Endodermal cell (in vitro differentiated cells): Measurements from ENCODE around the gene ATXN1. TPM values are rescaled to one million over a fixed set of nuclear protein-coding genes. Genes with fewer than 3 reads are reported as not detected.

ENCODE experiments used
- DNase-seq: peaks from one replicate; pipeline ENCODE4 v3.0.0-alpha.2; 2017
- H3K27ac ChIP-seq: 2 replicates; pipeline ENCODE4 v1.5.1; 2013; ENCODE audit warnings: mild to moderate bottlenecking, low read depth, low read length, moderate library complexity
- H3K27me3 ChIP-seq: 2 replicates; pipeline ENCODE4 v1.6.1; 2013; ENCODE audit warnings: mild to moderate bottlenecking, low read length, moderate library complexity; ENCODE audit not compliant: insufficient read depth, control insufficient read depth, poor library complexity, severe bottlenecking
- H3K36me3 ChIP-seq: 2 replicates; pipeline ENCODE4 v1.7.0; 2013; ENCODE audit warnings: mild to moderate bottlenecking, low read length, moderate library complexity; ENCODE audit not compliant: control insufficient read depth, insufficient read depth
- H3K4me1 ChIP-seq: one replicate; pipeline ENCODE4 v1.7.0; 2013; ENCODE audit warnings: low read length; ENCODE audit not compliant: control insufficient read depth, insufficient read depth
- H3K4me3 ChIP-seq: 2 replicates; pipeline ENCODE4 v1.5.1; 2013; ENCODE audit warnings: mild to moderate bottlenecking, low read length, moderate library complexity
- H3K9ac ChIP-seq: 2 replicates; pipeline ENCODE4 v1.6.1; 2013; ENCODE audit warnings: mild to moderate bottlenecking, low read length, moderate library complexity; ENCODE audit not compliant: poor library complexity, severe bottlenecking; ENCODE audit errors: extremely low read depth
- H3K9me3 ChIP-seq: 2 replicates; pipeline ENCODE4 v1.6.1; 2013; ENCODE audit warnings: mild to moderate bottlenecking, low read length, moderate library complexity; ENCODE audit not compliant: control insufficient read depth
- H3K27ac Mint-ChIP-seq: 2 replicates; pipeline ENCODE4 v1.8.0; 2020; ENCODE audit warnings: mixed read lengths
- H3K27me3 Mint-ChIP-seq: 2 replicates; pipeline ENCODE4 v1.8.0; 2021; ENCODE audit warnings: mild to moderate bottlenecking, mixed read lengths; ENCODE audit not compliant: insufficient read depth
- H3K36me3 Mint-ChIP-seq: 2 replicates; pipeline ENCODE4 v1.8.0; 2020; ENCODE audit warnings: low read depth, mixed read lengths
- H3K4me1 Mint-ChIP-seq: 2 replicates; pipeline ENCODE4 v1.8.0; 2020; ENCODE audit warnings: mixed read lengths
- H3K4me3 Mint-ChIP-seq: 2 replicates; pipeline ENCODE4 v1.8.0; 2020; ENCODE audit warnings: mild to moderate bottlenecking, moderate library complexity, mixed read lengths
- H3K9me3 Mint-ChIP-seq: 2 replicates; pipeline ENCODE4 v1.8.0; 2020; ENCODE audit warnings: mild to moderate bottlenecking, mixed read lengths
- WGBS, 2 experiments: methylation state at CpG; one replicate each; pipeline versions ENCODE4 v1.1.5 to v1.1.7; 2013; ENCODE audit warnings: missing lambda C conversion rate in 2 of 2, mixed read lengths in 1 of 2; ENCODE audit not compliant: insufficient coverage in 1 of 2, insufficient read length in 1 of 2; 5-methylcytosine and 5-hydroxymethylcytosine counted together
- total RNA-seq, 2 donors: library from RNA; stranded (reverse); fragmentation: NEBNext Ultra II Directional in 1 of 2; extraction: Animal tissue kit (Norgen Biotek cat#: 25700) in 1 of 2; gene quantifications; 2 replicates in 1 of 2; 3 replicates in 1 of 2; pipeline ENCODE4 v1.2.1, GENCODE V29; 2021
- TF ChIP-seq, protein P1 (sequence below): fragments of 200-600 bp; sonication (generic); conservative IDR thresholded peaks from 2 replicates; pipeline ENCODE4 v1.5.0; 2021; ENCODE audit warnings: antibody characterized with exemption, mild to moderate bottlenecking

ATXN1 gene
- total RNA-seq, 2 donors from 2014 or later = 10.4 to 15.9 TPM

DNA sequence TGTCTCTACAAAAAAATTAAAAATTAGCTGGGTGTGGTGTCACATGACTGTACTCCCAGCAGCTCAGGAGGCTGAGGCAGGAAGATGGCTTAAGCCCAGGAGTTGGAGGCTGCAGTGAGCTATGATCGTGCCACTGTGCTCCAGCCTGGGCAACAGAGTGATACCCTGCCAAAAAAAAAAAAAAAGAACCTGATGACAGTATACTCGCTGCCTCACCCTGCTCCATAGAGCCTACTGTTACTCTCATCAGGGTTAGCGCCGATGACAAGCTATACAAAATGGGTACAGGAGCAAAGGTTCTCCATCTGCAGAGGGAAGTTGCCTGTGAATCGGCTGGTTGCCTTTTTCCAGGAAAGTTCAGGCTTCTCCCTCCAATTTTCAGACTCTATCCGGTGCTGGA, 469.5 kb downstream of the ATXN1 start:
- Histone ChIP-seq H3K9ac (no peak overlapping the region), H3K27me3 (no peaks in the 10 kb centered on the region), H3K36me3 (peaks cover 29% of the 10 kb centered on the region), H3K4me3 (no peak overlapping the region), H3K27ac (no peak overlapping the region), H3K4me1 (no peaks in the 10 kb centered on the region), H3K9me3 (peaks cover 20% of the 10 kb centered on the region)
- Mint-ChIP-seq H3K36me3 (no peaks in the 10 kb centered on the region), H3K27me3 (no peaks in the 10 kb centered on the region), H3K4me1 (no peaks in the 10 kb centered on the region), H3K27ac (no peak overlapping the region), H3K4me3 (no peak overlapping the region), H3K9me3 (peaks cover 7% of the 10 kb centered on the region)
- DNase-seq = no peak
- WGBS, 2 experiments = 91 to 100% methylated on average over 4 to 6 of the region's 6 CpGs
- TF ChIP-seq, protein P1, sequence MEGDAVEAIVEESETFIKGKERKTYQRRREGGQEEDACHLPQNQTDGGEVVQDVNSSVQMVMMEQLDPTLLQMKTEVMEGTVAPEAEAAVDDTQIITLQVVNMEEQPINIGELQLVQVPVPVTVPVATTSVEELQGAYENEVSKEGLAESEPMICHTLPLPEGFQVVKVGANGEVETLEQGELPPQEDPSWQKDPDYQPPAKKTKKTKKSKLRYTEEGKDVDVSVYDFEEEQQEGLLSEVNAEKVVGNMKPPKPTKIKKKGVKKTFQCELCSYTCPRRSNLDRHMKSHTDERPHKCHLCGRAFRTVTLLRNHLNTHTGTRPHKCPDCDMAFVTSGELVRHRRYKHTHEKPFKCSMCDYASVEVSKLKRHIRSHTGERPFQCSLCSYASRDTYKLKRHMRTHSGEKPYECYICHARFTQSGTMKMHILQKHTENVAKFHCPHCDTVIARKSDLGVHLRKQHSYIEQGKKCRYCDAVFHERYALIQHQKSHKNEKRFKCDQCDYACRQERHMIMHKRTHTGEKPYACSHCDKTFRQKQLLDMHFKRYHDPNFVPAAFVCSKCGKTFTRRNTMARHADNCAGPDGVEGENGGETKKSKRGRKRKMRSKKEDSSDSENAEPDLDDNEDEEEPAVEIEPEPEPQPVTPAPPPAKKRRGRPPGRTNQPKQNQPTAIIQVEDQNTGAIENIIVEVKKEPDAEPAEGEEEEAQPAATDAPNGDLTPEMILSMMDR = no peak

DNA sequence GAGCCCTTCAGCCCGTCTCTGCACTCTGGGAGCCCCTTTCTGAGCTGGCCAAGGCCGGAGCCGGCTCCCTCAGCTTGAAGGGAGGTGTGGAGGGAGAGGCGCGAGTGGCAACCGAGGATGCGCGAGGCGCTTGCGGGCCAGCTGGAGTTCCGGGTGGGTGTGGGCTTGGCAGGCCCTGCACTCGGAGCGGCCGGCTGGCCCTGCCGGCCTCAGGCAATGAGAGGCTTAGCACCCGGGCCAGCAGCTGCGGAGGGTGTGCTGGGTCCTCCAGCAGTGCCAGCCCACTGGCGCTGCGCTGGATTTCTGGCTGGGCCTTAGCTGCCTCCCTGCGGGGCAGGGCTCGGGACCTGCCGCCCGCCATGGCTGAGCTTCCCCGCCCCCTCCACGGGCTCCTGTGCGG, 473.1 kb downstream of the ATXN1 start:
- H3K9ac ChIP-seq = no peak overlapping the region
- H3K36me3 Mint-ChIP-seq = peaks cover 2% of the 10 kb centered on the region
- H3K36me3 ChIP-seq = peaks cover 20% of the 10 kb centered on the region
- H3K9me3 ChIP-seq = peaks cover 20% of the 10 kb centered on the region
- no peak for DNase-seq
- no peak overlapping the region for H3K27ac ChIP-seq
- H3K4me1 Mint-ChIP-seq = peaks cover 6% of the 10 kb centered on the region
- no peaks in the 10 kb centered on the region for H3K4me1 ChIP-seq
- peaks cover 7% of the 10 kb centered on the region for H3K9me3 Mint-ChIP-seq
- TF ChIP-seq, protein P1 = no peak
- WGBS, 2 experiments = 94 to 100% methylated on average over 5 to 26 of the region's 26 CpGs
- peaks cover 5% of the 10 kb centered on the region for H3K27me3 Mint-ChIP-seq
- H3K4me3 Mint-ChIP-seq = no peak overlapping the region
- H3K27me3 ChIP-seq = no peaks in the 10 kb centered on the region
- no peak overlapping the region for H3K4me3 ChIP-seq
- H3K27ac Mint-ChIP-seq = no peak overlapping the region

DNA sequence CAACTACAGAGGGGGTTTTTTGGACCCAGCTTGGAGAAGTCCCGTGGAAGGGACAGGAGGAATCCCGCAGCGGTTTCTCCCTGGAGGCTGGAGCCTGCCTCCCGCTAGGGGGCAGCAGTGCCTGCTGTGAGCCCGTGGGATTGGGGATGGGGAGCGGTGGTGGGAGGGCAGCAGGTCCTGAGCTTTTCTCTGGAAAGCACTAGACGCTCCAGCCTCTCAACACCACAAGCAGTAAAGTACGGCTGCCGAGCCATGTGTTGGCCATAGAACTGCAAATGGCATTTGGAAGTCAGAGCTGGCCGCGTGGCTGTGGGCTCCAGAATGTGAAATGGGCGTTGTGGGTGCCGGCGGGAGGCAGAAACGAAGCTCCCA, 475.1 kb downstream of the ATXN1 start:
- WGBS, 2 experiments = 63 to 69% methylated on average over 10 to 15 of the region's 15 CpGs
- H3K27ac ChIP-seq = no peak overlapping the region
- H3K27me3 ChIP-seq = no peaks in the 10 kb centered on the region
- H3K9ac ChIP-seq = no peak overlapping the region
- peak; percentile 94 for DNase-seq
- H3K27ac Mint-ChIP-seq = peak overlapping the region; percentile 52
- H3K36me3 Mint-ChIP-seq = peaks cover 2% of the 10 kb centered on the region
- H3K9me3 ChIP-seq = peaks cover 20% of the 10 kb centered on the region
- H3K4me3 Mint-ChIP-seq = no peak overlapping the region
- H3K36me3 ChIP-seq = peaks cover 17% of the 10 kb centered on the region
- no peaks in the 10 kb centered on the region for H3K4me1 ChIP-seq
- TF ChIP-seq, protein P1 = peak; percentile 95
- H3K4me3 ChIP-seq = no peak overlapping the region
- H3K9me3 Mint-ChIP-seq = peaks cover 7% of the 10 kb centered on the region
- peaks cover 5% of the 10 kb centered on the region for H3K27me3 Mint-ChIP-seq
- peaks cover 6% of the 10 kb centered on the region for H3K4me1 Mint-ChIP-seq
